KOPT-K1 (cell line): ENCODE measurements around the gene SAXO1.
"Not testable (repeated sequence)": the region's sequence is repeated elsewhere in the genome, so short reads cannot be mapped to it uniquely, and the experiment has no call there.

Source experiments
- H3K27ac ChIP-seq: fragments of 200-600 bp; sonication (generic); 2 replicates; pipeline ENCODE4 v1.5.1; 2016; ENCODE audit warnings: antibody characterized with exemption, mild to moderate bottlenecking, low read depth, low read length; ENCODE audit not compliant: poor library complexity, severe bottlenecking
- H3K36me3 ChIP-seq: fragments of 200-600 bp; sonication (generic); 2 replicates; pipeline ENCODE4 v1.5.1; 2017; ENCODE audit warnings: antibody characterized with exemption, mild to moderate bottlenecking, low read length, moderate library complexity; ENCODE audit not compliant: insufficient read depth
- H3K9me3 ChIP-seq: fragments of 200-600 bp; sonication (generic); 2 replicates; pipeline ENCODE4 v1.5.1; 2017; ENCODE audit warnings: antibody characterized with exemption, low read length, mild to moderate bottlenecking; ENCODE audit not compliant: insufficient read depth, poor library complexity, severe bottlenecking

The SAXO1 gene

GRCh38 chr9:19023078-19023477 lies 9.9 kb downstream of the SAXO1 start:
- H3K9me3 ChIP-seq: no peaks in the 10 kb centered on the region
- no peaks in the 10 kb centered on the region for H3K36me3 ChIP-seq

GRCh38 chr9:19022206-19022605 lies 10.8 kb downstream of the SAXO1 start:
- no peak overlapping the region for H3K27ac ChIP-seq
- no peaks in the 10 kb centered on the region for H3K36me3 ChIP-seq
- H3K9me3 ChIP-seq: no peaks in the 10 kb centered on the region

More at GRCh38 chr9:19023078-19023477, 9.9 kb downstream of the SAXO1 start:
- H3K27ac ChIP-seq: no peak overlapping the region

GRCh38 chr9:19021649-19022048 lies 11.4 kb downstream of the SAXO1 start:
- H3K9me3 ChIP-seq, H3K27ac ChIP-seq, H3K36me3 ChIP-seq: not testable (repeated sequence)

GRCh38 chr9:19020886-19021455 lies 12.0 kb downstream of the SAXO1 start:
- Histone ChIP-seq H3K27ac (no peak overlapping the region), H3K9me3 (no peaks in the 10 kb centered on the region), H3K36me3 (no peaks in the 10 kb centered on the region)

- Histone ChIP-seq H3K27ac (no peak overlapping the region), H3K36me3 (no peaks in the 10 kb centered on the region), H3K9me3 (no peaks in the 10 kb centered on the region)
Observed at GRCh38 chr9:19018201-19018600, 14.8 kb downstream of the SAXO1 start.

- H3K27ac ChIP-seq: no peak overlapping the region
- no peaks in the 10 kb centered on the region for H3K36me3 ChIP-seq
- no peaks in the 10 kb centered on the region for H3K9me3 ChIP-seq
Observed at GRCh38 chr9:19009391-19009965, 23.5 kb downstream of the SAXO1 start.

- Histone ChIP-seq H3K9me3 (peaks cover 18% of the 10 kb centered on the region), H3K36me3 (no peaks in the 10 kb centered on the region), H3K27ac (no peak overlapping the region)
Observed at GRCh38 chr9:19000133-19000532, 32.9 kb downstream of the SAXO1 start.

GRCh38 chr9:18999173-18999785 lies 33.7 kb downstream of the SAXO1 start:
- H3K27ac ChIP-seq: no peak overlapping the region
- no peaks in the 10 kb centered on the region for H3K36me3 ChIP-seq
- H3K9me3 ChIP-seq: peaks cover 18% of the 10 kb centered on the region

GRCh38 chr9:18997151-18997550 lies 35.9 kb downstream of the SAXO1 start:
- Histone ChIP-seq H3K27ac (no peak overlapping the region), H3K9me3 (peaks cover 18% of the 10 kb centered on the region), H3K36me3 (no peaks in the 10 kb centered on the region)

- H3K9me3 ChIP-seq: peaks cover 18% of the 10 kb centered on the region
- no peaks in the 10 kb centered on the region for H3K36me3 ChIP-seq
- no peak overlapping the region for H3K27ac ChIP-seq
Observed at GRCh38 chr9:18996211-18996610, 36.8 kb downstream of the SAXO1 start.

GRCh38 chr9:18994263-18994916 lies 38.6 kb downstream of the SAXO1 start:
- H3K9me3 ChIP-seq: peaks cover 8% of the 10 kb centered on the region
- no peak overlapping the region for H3K27ac ChIP-seq
- H3K36me3 ChIP-seq: no peaks in the 10 kb centered on the region

- H3K36me3 ChIP-seq, H3K9me3 ChIP-seq, H3K27ac ChIP-seq: not testable (repeated sequence)
Observed at GRCh38 chr9:18991197-18991596, 41.8 kb downstream of the SAXO1 start.

- Histone ChIP-seq H3K9me3 (no peaks in the 10 kb centered on the region), H3K36me3 (no peaks in the 10 kb centered on the region), H3K27ac (no peak overlapping the region)
Observed at GRCh38 chr9:18990494-18990893, 42.5 kb downstream of the SAXO1 start.

- Histone ChIP-seq H3K36me3 (no peaks in the 10 kb centered on the region), H3K27ac (no peak overlapping the region), H3K9me3 (no peaks in the 10 kb centered on the region)
Observed at GRCh38 chr9:18989865-18990264, 43.1 kb downstream of the SAXO1 start.

GRCh38 chr9:18989097-18989496 lies 43.9 kb downstream of the SAXO1 start:
- no peaks in the 10 kb centered on the region for H3K9me3 ChIP-seq
- no peaks in the 10 kb centered on the region for H3K36me3 ChIP-seq
- H3K27ac ChIP-seq: no peak overlapping the region
